Measurements from ENCODE around the gene PET100.

Gene PET100

GRCh38 chr19:7628589-7629311 lies 843 bp upstream of the PET100 start:
- TF ChIP-seq SPI1 (IDR thresholded peaks at IDR 0.05; ENCODE audit: borderline replicate concordance, low read depth) (no peak), REST (IDR thresholded peaks at IDR 0.05; ENCODE audit: insufficient replicate concordance, low read depth) (no peak), GABPA (IDR thresholded peaks at IDR 0.05; ENCODE audit: low read depth) (no peak)
- DNase-seq (ENCODE audit: low read depth in 1 of 2, low spot score in 1 of 2) = no peak
- peak overlapping the region; percentile 100 for H3K4me3 ChIP-seq (replicated peaks; ENCODE audit: insufficient read depth, low read length)
- H3K27ac ChIP-seq (replicated peaks) = peak overlapping the region; percentile 62
- H3K27me3 ChIP-seq (ENCODE audit: insufficient read depth, poor library complexity, severe bottlenecking) = no peaks in the 10 kb centered on the region

- DNase-seq (ENCODE audit: low read depth in 1 of 2, low spot score in 1 of 2) = no peak
- H3K27ac ChIP-seq (replicated peaks) = no peak overlapping the region
- TF ChIP-seq GABPA (IDR thresholded peaks at IDR 0.05; ENCODE audit: low read depth) = no peak
- no peak for TF ChIP-seq CTCF (IDR thresholded peaks at IDR 0.05; ENCODE audit: insufficient read depth, low read length)
- TF ChIP-seq POLR2AphosphoS5 (IDR thresholded peaks at IDR 0.05; ENCODE audit: low read depth) = no peak
- no peak for TF ChIP-seq REST (IDR thresholded peaks at IDR 0.05; ENCODE audit: insufficient replicate concordance, low read depth)
- TF ChIP-seq SPI1 (IDR thresholded peaks at IDR 0.05; ENCODE audit: borderline replicate concordance, low read depth) = no peak
Measured at GRCh38 chr19:7631577-7631976, 2.0 kb downstream of the PET100 start.

GRCh38 chr19:7632340-7633203 lies 3.0 kb downstream of the PET100 start:
- no peaks in the 10 kb centered on the region for H3K27me3 ChIP-seq (ENCODE audit: insufficient read depth, poor library complexity, severe bottlenecking)
- DNase-seq (ENCODE audit: low read depth in 1 of 2, low spot score in 1 of 2) = no peak
- H3K27ac ChIP-seq (replicated peaks) = no peak overlapping the region
- H3K4me3 ChIP-seq (replicated peaks; ENCODE audit: insufficient read depth, low read length) = no peak overlapping the region
- TF ChIP-seq POLR2AphosphoS5 (IDR thresholded peaks at IDR 0.05; ENCODE audit: low read depth) = no peak
- TF ChIP-seq SPI1 (IDR thresholded peaks at IDR 0.05; ENCODE audit: borderline replicate concordance, low read depth) = no peak

More at GRCh38 chr19:7631577-7631976, 2.0 kb downstream of the PET100 start:
- H3K4me3 ChIP-seq (replicated peaks; ENCODE audit: insufficient read depth, low read length) = no peak overlapping the region
- no peaks in the 10 kb centered on the region for H3K27me3 ChIP-seq (ENCODE audit: insufficient read depth, poor library complexity, severe bottlenecking)

- Histone ChIP-seq H3K27ac (replicated peaks) (no peak within 1 kb of the TSS), H3K27me3 (ENCODE audit: insufficient read depth, poor library complexity, severe bottlenecking) (no peaks in the 10 kb centered on the region), H3K4me3 (replicated peaks; ENCODE audit: insufficient read depth, low read length) (no peak within 1 kb of the TSS)
- TF ChIP-seq POLR2AphosphoS5 (IDR thresholded peaks at IDR 0.05; ENCODE audit: low read depth) (no peak), REST (IDR thresholded peaks at IDR 0.05; ENCODE audit: insufficient replicate concordance, low read depth) (no peak), GABPA (IDR thresholded peaks at IDR 0.05; ENCODE audit: low read depth) (no peak), CTCF (IDR thresholded peaks at IDR 0.05; ENCODE audit: insufficient read depth, low read length) (no peak), SPI1 (IDR thresholded peaks at IDR 0.05; ENCODE audit: borderline replicate concordance, low read depth) (no peak)
- DNase-seq (ENCODE audit: low read depth in 1 of 2, low spot score in 1 of 2) = no peak
Measured at GRCh38 chr19:7633698-7634097, 4.1 kb downstream of the PET100 start, which contains the start of gene PCP2. PCP2 (minus strand) TSS chr19:7633719; CDS start chr19:7633457, 262 bp downstream.
